KG1 (cell line): ENCODE measurements around the gene TDRD9.
"Not testable (repeated sequence)": the region's sequence is repeated elsewhere in the genome, so short reads cannot be mapped to it uniquely, and the experiment has no call there.

Experiments used
- DNase-seq: peaks from one replicate; lab custom pipeline; 2025; lab: John Stamatoyannopoulos, UW

TDRD9 gene

GRCh38 chr14:103928011-103928890, at the start of gene TDRD9:
Gene TDRD9, plus strand, starts transcription at chr14:103928456. Its CDS starts 54 bp downstream, at chr14:103928510.
- no peak for DNase-seq

DNA sequence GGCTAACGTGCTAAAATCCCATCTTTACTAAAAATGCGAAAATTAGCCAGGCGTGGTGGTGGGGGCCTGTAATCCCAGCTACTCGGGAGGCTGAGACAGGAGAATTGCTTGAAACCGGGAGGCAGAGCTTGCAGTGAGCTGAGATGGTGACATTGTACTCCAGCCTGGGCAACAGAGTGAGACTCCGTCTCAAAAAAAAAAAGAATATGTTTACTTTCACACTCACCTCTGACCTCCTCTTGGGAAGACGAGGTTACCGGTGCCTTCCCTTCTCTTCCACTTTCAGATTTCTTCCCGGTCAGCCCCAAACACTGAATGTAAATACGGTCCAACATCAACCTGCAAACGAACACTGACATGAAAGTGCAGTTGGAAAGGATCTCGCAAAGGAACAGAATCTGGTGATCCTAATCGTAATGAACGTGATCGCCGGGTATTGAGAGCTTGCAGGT, 49.1 kb upstream of the TDRD9 start:
- DNase-seq, result no peak

- DNase-seq, result no peak
Observed at GRCh38 chr14:103879570-103880347, 48.5 kb upstream of the TDRD9 start.

DNA sequence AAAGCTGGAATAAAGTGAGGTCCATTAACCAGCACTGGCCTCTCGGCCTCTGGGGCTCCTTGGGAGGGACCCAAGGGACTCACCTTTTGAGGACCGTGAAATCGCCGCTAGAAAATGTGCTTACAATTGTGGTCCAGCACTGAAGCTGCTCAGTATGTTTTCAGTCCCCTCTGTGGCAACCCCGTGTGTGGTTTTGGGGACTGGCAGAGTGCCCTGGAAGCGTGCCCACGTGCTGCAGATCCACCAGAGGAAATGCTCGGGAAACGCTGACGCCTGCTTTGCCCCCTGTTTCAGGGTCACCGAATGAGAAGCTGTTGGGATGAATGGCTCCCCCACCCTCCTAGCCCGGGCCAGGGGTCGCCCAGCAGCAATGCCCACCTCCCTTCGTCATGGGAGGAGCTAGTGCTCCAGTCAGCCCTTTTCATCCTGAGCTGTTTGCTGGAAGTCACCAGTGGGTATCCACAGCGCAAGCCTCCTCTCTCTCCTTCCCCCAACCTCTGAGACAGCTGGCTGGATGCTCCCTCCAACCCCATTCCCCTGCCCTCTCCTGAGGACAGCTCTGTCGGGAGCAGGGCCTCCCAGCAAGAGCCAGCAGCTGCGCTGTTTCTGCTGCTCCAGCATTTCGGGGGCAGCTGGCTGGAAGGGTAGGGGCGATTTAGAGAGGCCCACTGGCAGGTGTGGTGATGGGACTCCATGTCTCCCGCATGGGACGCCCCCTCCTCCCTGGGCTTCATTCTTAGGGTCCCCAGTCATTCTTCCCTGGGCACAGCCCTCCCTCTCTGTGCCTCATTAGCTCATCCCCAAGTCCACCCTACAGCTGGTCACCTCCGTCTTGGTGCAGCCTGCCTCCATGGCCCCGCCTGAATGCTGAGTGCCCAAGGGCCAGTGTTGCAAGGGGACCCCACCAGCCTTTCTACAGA, 47.6 kb upstream of the TDRD9 start:
- peak; percentile 31 for DNase-seq

DNA sequence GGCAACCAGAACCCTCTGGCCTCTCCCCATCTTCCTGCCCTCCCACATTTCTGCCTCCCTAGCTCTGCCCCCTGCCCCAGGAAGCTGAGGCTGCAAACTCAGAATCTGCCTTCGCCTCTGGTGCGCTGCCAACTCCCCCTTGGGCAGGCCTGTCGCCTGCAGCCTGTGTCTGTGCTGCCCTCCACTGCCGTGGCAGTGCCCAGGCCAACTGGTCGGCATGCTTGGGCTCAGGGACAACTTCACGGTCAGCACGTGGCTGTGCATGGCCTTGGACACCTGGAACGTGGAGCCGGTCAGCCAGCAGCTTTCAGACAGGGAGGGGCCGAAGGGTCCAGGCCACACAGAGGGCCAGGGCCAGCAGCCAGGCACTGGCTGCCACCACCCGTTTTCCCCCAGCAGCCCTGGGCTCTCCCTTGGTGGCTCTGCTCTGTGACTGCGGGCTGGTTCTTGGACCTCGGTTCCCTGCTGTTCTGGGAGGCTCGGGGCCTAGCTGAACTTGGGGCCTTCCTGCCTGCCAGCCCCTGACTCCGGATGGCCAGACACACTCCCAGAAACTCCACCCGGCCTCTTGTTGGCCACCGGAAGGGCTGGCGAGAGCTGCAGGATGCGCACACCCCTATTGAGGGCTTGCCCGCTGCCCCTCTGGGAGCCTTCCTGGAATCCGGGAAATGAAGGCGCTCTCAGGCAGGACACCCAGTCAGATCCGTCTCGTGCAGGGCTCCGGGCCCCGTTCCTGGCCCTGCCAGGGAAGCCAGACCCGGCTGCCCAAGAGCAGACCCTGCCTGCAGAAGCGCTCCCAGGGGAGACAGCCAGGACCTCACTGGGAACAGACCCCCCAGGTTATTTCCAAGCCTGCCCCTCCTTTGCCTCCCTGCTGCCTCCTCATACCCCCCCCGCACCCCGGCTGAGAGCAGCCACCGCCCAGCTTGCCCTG, 46.7 kb upstream of the TDRD9 start:
- DNase-seq, result no peak

DNA sequence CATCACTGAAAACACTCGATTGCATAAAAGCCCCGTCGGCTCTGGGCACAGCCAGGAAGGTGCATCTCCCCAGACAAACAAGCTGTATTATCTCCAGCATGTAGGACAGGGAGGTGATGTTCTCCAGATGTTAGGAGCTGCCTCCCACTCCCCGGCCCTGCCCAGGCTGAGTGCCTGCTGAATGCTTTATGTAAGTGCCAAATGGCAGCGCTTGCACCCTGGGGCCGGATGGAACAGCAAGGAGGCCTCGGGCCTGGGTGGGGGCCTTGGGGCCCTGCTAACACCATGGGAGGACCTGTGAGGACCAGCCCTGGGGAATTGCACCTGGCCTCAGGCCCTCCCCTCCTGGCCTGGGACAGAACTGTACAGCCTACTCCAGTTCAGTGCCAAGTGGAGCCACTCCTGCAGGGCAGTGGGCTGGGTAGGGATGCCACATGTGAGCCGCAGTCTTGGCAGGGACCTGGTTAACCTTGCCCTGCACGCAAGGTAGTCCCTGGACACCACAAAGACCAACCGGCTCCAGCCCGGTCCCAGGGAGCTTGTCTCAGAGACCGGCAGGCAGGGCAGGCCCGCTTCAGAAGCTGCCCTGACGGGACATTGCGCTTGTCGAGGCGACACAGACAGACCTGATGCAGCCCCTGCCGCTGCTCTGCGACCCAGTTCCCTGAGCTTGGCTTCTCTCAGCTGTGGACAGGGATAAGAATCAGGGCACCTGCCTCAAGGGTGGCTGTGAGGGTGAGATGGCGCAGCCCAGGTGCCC, 45.6 kb upstream of the TDRD9 start:
- DNase-seq, result no peak

- no peak for DNase-seq
Observed at GRCh38 chr14:103883263-103883523, 45.1 kb upstream of the TDRD9 start.

DNA sequence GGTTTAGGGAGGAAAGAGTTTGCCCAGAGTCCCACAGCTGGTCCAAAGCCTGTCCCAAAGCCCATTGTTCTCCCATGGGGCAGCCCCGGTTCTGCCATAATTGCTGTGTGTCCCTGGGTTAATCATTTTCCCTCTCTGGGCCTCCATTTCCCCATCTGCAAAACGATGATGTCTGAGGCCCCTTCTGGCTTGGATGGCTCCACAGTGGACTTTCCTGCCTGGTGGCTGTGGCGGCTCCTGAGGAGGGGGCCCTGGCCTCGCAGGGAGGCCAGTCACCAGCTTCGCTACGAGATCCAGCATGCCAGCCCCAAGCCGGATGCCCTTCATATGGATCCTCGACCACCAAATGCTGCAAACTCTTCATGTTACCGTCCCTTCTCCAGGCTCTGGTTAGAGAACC, 43.4 kb upstream of the TDRD9 start:
- DNase-seq, result no peak

- DNase-seq, result no peak
Observed at GRCh38 chr14:103885509-103885932, 42.7 kb upstream of the TDRD9 start.

DNA sequence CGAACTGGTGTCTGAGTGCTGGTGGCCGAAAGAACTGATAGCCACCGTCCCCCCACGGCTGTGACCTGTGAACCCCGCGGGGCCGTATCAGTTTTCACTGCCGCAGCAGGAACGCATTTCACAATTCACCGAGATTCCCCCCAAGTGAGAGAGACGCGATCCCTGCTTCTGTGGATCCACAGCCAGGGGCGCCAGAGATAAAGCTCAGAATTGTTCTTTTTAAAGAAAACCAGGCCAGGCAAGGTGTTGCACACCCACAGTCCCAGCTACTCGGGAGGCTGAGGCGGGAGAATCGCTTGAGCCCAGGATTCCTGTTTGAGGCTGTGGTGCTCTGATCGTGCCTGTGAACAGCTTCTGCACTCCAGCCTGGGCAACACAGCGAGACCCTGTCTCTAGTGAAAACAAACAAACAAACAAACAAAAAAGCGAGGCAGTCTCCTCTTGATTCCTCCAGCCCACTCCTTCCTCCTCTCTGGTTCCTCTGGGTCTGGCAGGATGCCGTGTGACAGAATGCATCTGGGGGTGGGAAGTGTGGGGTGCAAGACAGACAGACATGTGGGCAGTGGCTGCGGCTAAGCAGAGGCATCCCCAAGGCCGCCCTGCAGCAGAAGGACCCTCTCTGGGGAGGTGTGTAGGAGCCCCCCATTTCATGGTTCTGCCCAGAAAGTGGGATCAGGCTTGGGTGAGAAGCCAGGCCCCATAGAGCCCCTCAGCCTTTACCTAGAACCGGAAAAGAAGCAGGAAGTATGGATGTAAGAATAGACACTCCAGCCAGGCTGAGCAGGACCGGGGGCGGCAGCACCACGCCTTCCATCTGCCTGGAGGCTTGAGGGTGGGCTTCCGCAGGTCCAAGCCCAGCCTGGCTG, 41.7 kb upstream of the TDRD9 start:
- no peak for DNase-seq

- DNase-seq, result no peak
Observed at GRCh38 chr14:103887170-103887501, 41.1 kb upstream of the TDRD9 start.

DNA sequence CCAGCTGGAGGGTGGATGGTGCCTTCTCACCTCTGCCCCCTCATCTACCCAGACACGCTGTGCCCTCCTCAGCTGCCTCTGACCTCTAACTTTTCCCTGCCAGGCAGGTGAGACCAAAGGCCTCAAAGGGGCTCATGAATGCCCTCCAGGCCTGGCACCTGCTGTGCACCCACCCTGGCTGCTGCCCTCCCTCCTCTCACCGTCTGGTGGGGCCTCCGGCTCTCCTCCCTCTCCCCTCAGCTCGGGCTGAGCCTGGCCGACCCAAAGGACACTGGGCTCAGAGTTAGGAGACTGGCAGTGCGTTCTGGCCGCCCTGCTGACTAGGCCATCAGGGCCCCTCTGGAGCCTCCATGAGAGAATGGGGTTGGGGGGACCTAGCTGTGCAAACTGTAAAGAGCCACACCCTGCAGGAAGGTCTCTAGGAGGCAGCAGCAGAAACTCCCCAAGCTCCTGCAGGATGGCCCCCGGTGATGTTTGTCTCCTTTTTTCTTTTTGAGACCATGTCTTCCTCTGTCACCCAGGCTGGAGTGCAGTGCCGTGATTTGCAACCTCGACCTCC, 40.6 kb upstream of the TDRD9 start:
- DNase-seq, result no peak

- DNase-seq, result not testable (repeated sequence)
Observed at GRCh38 chr14:103889002-103889312, 39.3 kb upstream of the TDRD9 start.

DNA sequence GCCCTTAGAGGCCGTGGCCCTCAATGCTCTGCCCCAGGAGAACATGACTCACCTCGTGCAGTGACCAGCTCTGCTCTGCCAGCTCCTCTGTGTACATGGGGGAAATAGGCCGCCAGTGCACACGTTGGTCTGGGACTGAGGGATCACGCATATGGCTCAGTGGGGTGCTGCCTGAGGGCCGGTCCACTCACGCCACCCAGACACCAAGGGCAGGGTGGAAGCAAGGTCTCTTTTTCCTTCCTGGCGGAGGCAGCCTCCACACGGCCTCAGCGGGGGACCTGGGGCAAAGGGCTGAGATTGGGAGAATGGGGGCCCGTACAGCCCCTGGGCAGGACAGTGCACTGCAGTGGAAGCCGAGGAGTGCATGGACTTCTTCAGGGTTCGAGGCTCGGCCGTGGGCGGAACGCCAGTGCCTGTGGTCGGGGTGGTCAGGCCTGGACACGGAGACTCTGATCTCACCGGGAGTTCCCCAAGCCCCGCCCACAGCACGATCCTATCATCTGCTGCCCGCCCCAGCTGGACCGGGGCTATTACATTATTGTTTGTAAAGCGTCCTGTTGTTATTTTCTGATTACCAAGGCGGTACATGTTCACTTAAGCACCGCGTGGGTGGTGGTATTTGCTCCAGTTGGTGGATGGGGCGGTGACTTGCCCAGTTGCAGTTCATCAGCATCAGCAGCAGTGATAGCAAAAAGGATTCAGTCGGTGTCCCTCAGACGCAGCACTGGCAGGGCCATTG, 38.8 kb upstream of the TDRD9 start:
- DNase-seq, result no peak

- DNase-seq, result no peak
Observed at GRCh38 chr14:103890052-103890371, 38.2 kb upstream of the TDRD9 start.

GRCh38 chr14:103890821-103891666, 37.2 kb upstream of the TDRD9 start:
- no peak for DNase-seq

- DNase-seq, result no peak
Observed at GRCh38 chr14:103891667-103892215, 36.5 kb upstream of the TDRD9 start.

DNA sequence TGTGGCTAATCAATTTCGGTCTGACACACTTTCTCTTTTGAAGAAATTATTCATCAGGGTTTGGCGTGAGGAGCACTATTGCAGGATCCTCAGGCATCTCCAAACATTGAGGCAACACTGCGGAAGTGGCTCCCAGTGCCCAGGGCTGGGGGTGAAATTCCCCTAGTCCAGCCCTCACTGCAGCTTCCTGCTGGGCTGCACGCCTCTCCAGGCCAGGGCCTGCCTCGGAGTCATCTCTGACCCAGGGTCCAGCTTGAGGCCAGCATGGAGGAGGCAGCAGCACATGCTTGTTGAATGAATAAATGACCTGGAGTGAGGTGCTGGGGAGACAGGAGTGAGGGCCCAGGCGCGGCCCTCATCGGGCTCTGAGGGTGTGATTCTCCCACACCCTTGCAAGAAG, 36.0 kb upstream of the TDRD9 start:
- no peak for DNase-seq
